Naive thymus-derived CD8-positive, alpha-beta T cell (primary cell): ENCODE results near the gene EIF3B. TPM values are rescaled to one million over a fixed set of nuclear protein-coding genes. Genes with fewer than 3 reads are reported as not detected.
A peak's percentile ranks its signal among the peaks of the same experiment; 100 is the strongest.
"Not testable (repeated sequence)": the region's sequence is repeated elsewhere in the genome, so short reads cannot be mapped to it uniquely, and the experiment has no call there.

Source experiments
- ATAC-seq, 2 donors: fragments of 150-1000 bp; cut with Tn5 transposase in 1 of 2; sonication (Bioruptor Pico), chemical (Tn5 transposase) in 1 of 2; 1 replicate in 1 of 2; 2 replicates in 1 of 2; pipeline ENCODE4 v1.10.0; 2021; ENCODE audit warnings: mild to moderate bottlenecking in 2 of 2, moderate library complexity in 2 of 2
- POLR2A ChIA-PET: fragments of 350-600 bp; sonication (Branson Sonifier 250); formaldehyde crosslinking; loops from one replicate; lab custom pipeline; 2021; ENCODE audit warnings: antibody characterized with exemption; lab: Charles Lee
- DNase-seq, 10 donors: peaks; one replicate each; pipeline versions ENCODE4 v3.0.0 to v3.0.0-alpha.2; 2020 to 2022
- H3K27ac Mint-ChIP-seq, 10 donors: one replicate each; pipeline ENCODE4 v1.8.0; 2020 to 2022; ENCODE audit warnings: mild to moderate bottlenecking in 10 of 10, mixed read lengths in 10 of 10, moderate library complexity in 4 of 10, inconsistent platforms in 1 of 10
- H3K27me3 Mint-ChIP-seq, 5 donors: one replicate each; pipeline ENCODE4 v1.8.0; 2021 to 2022; ENCODE audit warnings: mixed read lengths in 5 of 5
- H3K36me3 Mint-ChIP-seq, 3 donors: one replicate each; pipeline ENCODE4 v1.8.0; 2020 to 2022; ENCODE audit warnings: mixed read lengths in 3 of 3, mild to moderate bottlenecking in 2 of 3, inconsistent platforms in 1 of 3
- H3K4me1 Mint-ChIP-seq, 4 donors: one replicate each; pipeline ENCODE4 v1.8.0; 2021 to 2022; ENCODE audit warnings: mixed read lengths in 4 of 4
- H3K4me3 Mint-ChIP-seq, 10 donors: one replicate each; pipeline ENCODE4 v1.8.0; 2020 to 2022; ENCODE audit warnings: mild to moderate bottlenecking in 10 of 10, mixed read lengths in 10 of 10, moderate library complexity in 6 of 10, inconsistent platforms in 1 of 10
- H3K9me3 Mint-ChIP-seq, 9 donors: one replicate each; pipeline ENCODE4 v1.8.0; 2020 to 2022; ENCODE audit warnings: mixed read lengths in 9 of 9, mild to moderate bottlenecking in 3 of 9, inconsistent platforms in 1 of 9, moderate library complexity in 1 of 9
- polyA plus RNA-seq, 3 donors: library from polyadenylated mRNA; unstranded; fragments of 300-500 nt; fragmentation: Illumina TruSeq; gene quantifications; one replicate each; pipeline ENCODE4 v1.2.3, GENCODE V29; 2021
- total RNA-seq, 8 experiments: library from RNA in 2 of 8; stranded (reverse) in 2 of 8; gene quantifications; one replicate each; pipeline ENCODE4 v1.2.3 and lab custom pipeline; 2021 to 2026

EIF3B gene
- total and polyA plus RNA-seq, 5 experiments from 2014 or later: 96.5 to 164 (median 153) TPM

GRCh38 chr7:2381227-2381626 is 26.6 kb downstream of the EIF3B start:
- ATAC-seq: no peak
- Mint-ChIP-seq H3K36me3 (peaks cover 0 to 60% (median 22%) of the 10 kb centered on the region in 3 donors), H3K4me3 (no peak overlapping the region), H3K4me1 (peaks cover 0 to 12% (median 6%) of the 10 kb centered on the region in 4 donors), H3K27me3 (no peaks in the 10 kb centered on the region), H3K27ac (no peak overlapping the region), H3K9me3 (no peaks in the 10 kb centered on the region)
- POLR2A ChIA-PET: no interaction called here
- DNase-seq: no peak

- DNase-seq (peak in 1 of 10 donors; percentile 44), ATAC-seq (no peak)
- Mint-ChIP-seq H3K27me3 (no peaks in the 10 kb centered on the region), H3K4me1 (peaks cover 0 to 11% (median 5%) of the 10 kb centered on the region in 4 donors), H3K4me3 (no peak overlapping the region), H3K9me3 (no peaks in the 10 kb centered on the region), H3K36me3 (peaks cover 0 to 53% (median 20%) of the 10 kb centered on the region in 3 donors), H3K27ac (peak overlapping the region in 1 of 10 donors; percentile 56)
- POLR2A ChIA-PET: no interaction called here
Measured at GRCh38 chr7:2381881-2382509, 27.4 kb downstream of the EIF3B start.

GRCh38 chr7:2383543-2384274 is 29.1 kb downstream of the EIF3B start:
- no peaks in the 10 kb centered on the region for H3K27me3 Mint-ChIP-seq
- H3K9me3 Mint-ChIP-seq: no peaks in the 10 kb centered on the region
- no peak overlapping the region for H3K4me3 Mint-ChIP-seq
- H3K4me1 Mint-ChIP-seq: peaks cover 0 to 5% (median 0%) of the 10 kb centered on the region in 4 donors
- POLR2A ChIA-PET: no interaction called here
- DNase-seq: peak in 1 of 10 donors; percentile 30
- no peak overlapping the region for H3K27ac Mint-ChIP-seq
- no peak for ATAC-seq
- peaks cover 0 to 38% (median 12%) of the 10 kb centered on the region in 3 donors for H3K36me3 Mint-ChIP-seq

- Mint-ChIP-seq H3K4me1 (peaks cover 0 to 2% (median 0%) of the 10 kb centered on the region in 4 donors), H3K9me3 (no peaks in the 10 kb centered on the region), H3K36me3 (peaks cover 0 to 29% (median 12%) of the 10 kb centered on the region in 3 donors), H3K27ac (peak overlapping the region in 1 of 10 donors; percentile 31), H3K27me3 (no peaks in the 10 kb centered on the region), H3K4me3 (no peak overlapping the region)
- POLR2A ChIA-PET: interaction anchor here (0.5 kb wide), 1 partner anchor 65 kb away, joined by 3 read pairs; no protein-coding TSS in a partner anchor
- ATAC-seq (no peak), DNase-seq (peak in 1 of 10 donors; percentile 50)
Measured at GRCh38 chr7:2384354-2385243, 30.0 kb downstream of the EIF3B start.

GRCh38 chr7:2386122-2386521 is 31.5 kb downstream of the EIF3B start:
- H3K4me3 Mint-ChIP-seq, POLR2A ChIA-PET, ATAC-seq, H3K4me1 Mint-ChIP-seq, DNase-seq, H3K27me3 Mint-ChIP-seq, H3K9me3 Mint-ChIP-seq: not testable (repeated sequence)
- peaks cover 0 to 16% (median 2%) of the 10 kb centered on the region in 3 donors for H3K36me3 Mint-ChIP-seq
- peak overlapping the region in 2 of 10 donors; percentile 56 to 57 for H3K27ac Mint-ChIP-seq

- POLR2A ChIA-PET: no interaction called here
- no peaks in the 10 kb centered on the region for H3K4me1 Mint-ChIP-seq
- no peaks in the 10 kb centered on the region for H3K9me3 Mint-ChIP-seq
- peak in 1 of 10 donors; percentile 19 for DNase-seq
- H3K27ac Mint-ChIP-seq: peak overlapping the region in 1 of 10 donors; percentile 46
- peaks cover 0 to 8% (median 0%) of the 10 kb centered on the region in 3 donors for H3K36me3 Mint-ChIP-seq
- H3K27me3 Mint-ChIP-seq: no peaks in the 10 kb centered on the region
- no peak for ATAC-seq
- no peak overlapping the region for H3K4me3 Mint-ChIP-seq
Measured at GRCh38 chr7:2386964-2387669, 32.5 kb downstream of the EIF3B start.

GRCh38 chr7:2387897-2388636 is 33.4 kb downstream of the EIF3B start:
- no peak overlapping the region for H3K27ac Mint-ChIP-seq
- ATAC-seq: no peak
- peak in 1 of 10 donors; percentile 50 for DNase-seq
- POLR2A ChIA-PET: interaction anchor here (0.6 kb wide), 1 partner anchor 9 kb away, joined by 4 read pairs; no protein-coding TSS in a partner anchor
- peaks cover 0 to under 1% (median 0%) of the 10 kb centered on the region in 4 donors for H3K4me1 Mint-ChIP-seq
- H3K9me3 Mint-ChIP-seq: no peaks in the 10 kb centered on the region
- no peak overlapping the region for H3K4me3 Mint-ChIP-seq
- H3K36me3 Mint-ChIP-seq: peaks cover 0 to 3% (median 0%) of the 10 kb centered on the region in 3 donors
- no peaks in the 10 kb centered on the region for H3K27me3 Mint-ChIP-seq

- ATAC-seq: no peak
- Mint-ChIP-seq H3K27me3 (no peaks in the 10 kb centered on the region), H3K4me3 (no peak overlapping the region), H3K36me3 (peaks cover 0 to 3% (median 0%) of the 10 kb centered on the region in 3 donors), H3K4me1 (peaks cover 0 to 4% (median 1%) of the 10 kb centered on the region in 4 donors), H3K27ac (no peak overlapping the region), H3K9me3 (no peaks in the 10 kb centered on the region)
- no peak for DNase-seq
- POLR2A ChIA-PET: interaction anchor here (0.6 kb wide), 1 partner anchor 8 kb away, joined by 4 read pairs; no protein-coding TSS in a partner anchor
Measured at GRCh38 chr7:2388637-2388954, 34.0 kb downstream of the EIF3B start.

GRCh38 chr7:2390020-2390816 is 35.6 kb downstream of the EIF3B start:
- H3K4me3 Mint-ChIP-seq, ATAC-seq, DNase-seq, H3K27me3 Mint-ChIP-seq, H3K4me1 Mint-ChIP-seq, POLR2A ChIA-PET, H3K36me3 Mint-ChIP-seq, H3K9me3 Mint-ChIP-seq: not testable (repeated sequence)
- H3K27ac Mint-ChIP-seq: peak overlapping the region in 2 of 10 donors; percentile 46 to 75

GRCh38 chr7:2393706-2394105 is 39.1 kb downstream of the EIF3B start:
- H3K4me1 Mint-ChIP-seq: peaks cover 0 to 12% (median 4%) of the 10 kb centered on the region in 4 donors
- no peak for ATAC-seq
- no peaks in the 10 kb centered on the region for H3K27me3 Mint-ChIP-seq
- POLR2A ChIA-PET: no interaction called here
- no peaks in the 10 kb centered on the region for H3K9me3 Mint-ChIP-seq
- peak overlapping the region in 2 of 10 donors; percentile 57 for H3K27ac Mint-ChIP-seq
- no peak overlapping the region for H3K4me3 Mint-ChIP-seq
- DNase-seq: no peak
- H3K36me3 Mint-ChIP-seq: peaks cover 0 to 3% (median 0%) of the 10 kb centered on the region in 3 donors

- H3K9me3 Mint-ChIP-seq: no peaks in the 10 kb centered on the region
- peaks cover 4 to 17% (median 7%) of the 10 kb centered on the region in 4 donors for H3K4me1 Mint-ChIP-seq
- ATAC-seq (no peak), DNase-seq (no peak)
- H3K36me3 Mint-ChIP-seq: peaks cover 0 to 3% (median 0%) of the 10 kb centered on the region in 3 donors
- H3K27me3 Mint-ChIP-seq: no peaks in the 10 kb centered on the region
- no peak overlapping the region for H3K27ac Mint-ChIP-seq
- POLR2A ChIA-PET: no interaction called here
- no peak overlapping the region for H3K4me3 Mint-ChIP-seq
Measured at GRCh38 chr7:2394566-2395082, 40.0 kb downstream of the EIF3B start.
